T-helper 2 cell (primary cell): Measurements from ENCODE around the gene CAPZB.

Experiments
- DNase-seq, 5 experiments: peaks; one replicate each; pipeline versions ENCODE4 v3.0.0 to v3.0.0-alpha.2; 2012 to 2022

The CAPZB gene

DNA sequence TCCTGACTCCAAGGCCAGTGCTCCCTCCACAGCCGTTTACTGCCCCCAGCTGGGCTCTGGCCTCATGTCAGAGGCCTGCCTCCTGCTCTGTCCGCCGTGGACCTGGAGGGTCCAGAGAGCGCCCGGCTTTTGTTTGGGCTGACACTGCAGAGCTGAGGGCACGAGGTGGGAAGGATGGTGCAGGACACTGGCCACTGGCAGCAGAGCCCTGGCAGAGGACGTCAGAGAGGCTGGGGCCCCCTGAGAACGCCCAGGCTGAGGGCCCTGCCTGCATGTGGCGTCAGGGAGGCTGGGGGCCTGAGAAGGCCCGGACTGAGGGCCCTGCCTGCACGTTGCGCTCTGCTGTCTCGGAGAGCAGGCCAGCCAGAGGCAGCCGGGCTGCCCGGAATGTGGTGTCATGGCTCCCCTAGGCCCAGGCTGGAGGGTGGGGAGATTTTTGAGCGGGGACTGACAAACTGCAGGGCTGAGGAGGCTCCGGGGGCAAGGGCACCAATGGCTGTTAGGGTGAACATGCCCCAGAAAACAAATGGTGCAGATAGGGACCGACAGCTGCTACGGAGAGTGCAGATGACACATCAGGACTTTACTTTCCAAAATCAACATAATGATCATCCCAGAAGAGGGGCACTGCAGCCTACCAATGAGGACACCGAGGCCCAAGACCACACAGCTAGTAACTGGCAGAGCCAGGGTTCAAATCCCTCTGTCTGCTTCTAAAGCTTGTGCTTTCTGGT, 141.6 kb downstream of the CAPZB start:
- DNase-seq: no peak

DNA sequence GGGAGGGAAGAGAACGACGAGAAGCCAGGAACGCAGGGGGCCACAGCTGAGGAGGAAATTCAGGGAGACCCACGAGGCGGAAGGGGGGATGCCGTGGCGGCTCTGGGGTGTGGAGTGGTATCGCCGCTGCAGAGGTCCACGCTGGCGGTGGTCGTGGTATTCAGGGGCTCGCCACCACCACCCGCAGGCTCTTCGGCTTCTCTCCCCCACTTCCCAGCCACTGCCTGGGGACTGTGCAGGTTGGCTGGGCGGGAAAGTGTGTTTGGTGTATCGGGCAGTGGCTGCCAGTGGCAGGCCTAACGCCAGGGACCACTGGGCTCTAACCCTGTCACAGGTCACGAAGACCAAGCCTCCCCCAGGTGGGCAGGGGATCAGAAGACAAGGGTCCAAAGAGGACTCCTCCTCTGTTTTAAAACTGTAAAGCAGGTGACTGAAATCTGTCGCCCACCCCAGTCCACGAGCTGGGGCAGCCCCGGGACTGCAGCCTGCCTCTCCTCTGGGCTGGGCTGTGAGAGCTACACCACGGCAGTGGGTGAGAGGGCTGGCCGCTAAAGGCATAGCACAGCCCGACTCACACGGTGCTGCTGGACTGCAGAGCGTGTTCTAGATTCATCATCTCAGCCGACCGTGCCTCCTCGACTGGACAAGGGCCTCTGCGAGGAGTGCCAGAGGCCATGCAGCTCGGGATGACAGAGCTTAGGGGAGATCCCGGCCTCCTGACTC, 142.3 kb downstream of the CAPZB start:
- no peak for DNase-seq

DNA sequence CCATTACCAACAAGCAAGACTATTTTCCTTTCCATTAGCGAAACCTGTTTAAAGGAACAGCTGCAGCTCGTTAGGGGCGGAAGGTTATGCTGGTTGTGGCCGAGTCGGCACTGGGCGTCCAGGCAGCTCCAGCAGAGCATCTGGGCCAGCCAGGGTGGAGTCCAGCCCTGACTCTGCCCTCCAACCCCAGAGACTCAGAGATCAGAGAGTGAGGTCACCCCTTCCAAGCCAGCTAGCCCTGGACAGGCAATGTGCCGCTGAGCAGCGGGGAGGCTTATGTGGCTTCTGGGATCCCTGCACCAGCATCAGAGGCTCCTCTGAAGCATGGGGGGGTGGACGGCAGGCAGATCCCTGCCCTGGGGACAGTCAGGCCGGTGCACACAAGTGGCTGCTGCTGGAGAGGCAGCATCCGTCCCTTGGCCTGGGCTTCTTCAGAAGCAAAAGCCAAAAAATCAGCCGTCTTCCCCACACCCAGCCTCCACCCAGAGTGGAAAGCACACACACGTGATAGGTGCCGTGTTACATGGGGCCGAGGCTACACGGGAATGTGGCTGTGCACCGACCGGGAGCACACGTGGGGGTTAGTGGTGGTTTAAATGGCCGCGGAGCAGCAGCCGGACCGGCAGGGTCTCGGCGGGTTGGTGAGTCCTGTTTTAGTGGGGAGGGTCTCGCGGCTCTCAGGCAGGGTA, 143.1 kb downstream of the CAPZB start:
- no peak for DNase-seq

DNA sequence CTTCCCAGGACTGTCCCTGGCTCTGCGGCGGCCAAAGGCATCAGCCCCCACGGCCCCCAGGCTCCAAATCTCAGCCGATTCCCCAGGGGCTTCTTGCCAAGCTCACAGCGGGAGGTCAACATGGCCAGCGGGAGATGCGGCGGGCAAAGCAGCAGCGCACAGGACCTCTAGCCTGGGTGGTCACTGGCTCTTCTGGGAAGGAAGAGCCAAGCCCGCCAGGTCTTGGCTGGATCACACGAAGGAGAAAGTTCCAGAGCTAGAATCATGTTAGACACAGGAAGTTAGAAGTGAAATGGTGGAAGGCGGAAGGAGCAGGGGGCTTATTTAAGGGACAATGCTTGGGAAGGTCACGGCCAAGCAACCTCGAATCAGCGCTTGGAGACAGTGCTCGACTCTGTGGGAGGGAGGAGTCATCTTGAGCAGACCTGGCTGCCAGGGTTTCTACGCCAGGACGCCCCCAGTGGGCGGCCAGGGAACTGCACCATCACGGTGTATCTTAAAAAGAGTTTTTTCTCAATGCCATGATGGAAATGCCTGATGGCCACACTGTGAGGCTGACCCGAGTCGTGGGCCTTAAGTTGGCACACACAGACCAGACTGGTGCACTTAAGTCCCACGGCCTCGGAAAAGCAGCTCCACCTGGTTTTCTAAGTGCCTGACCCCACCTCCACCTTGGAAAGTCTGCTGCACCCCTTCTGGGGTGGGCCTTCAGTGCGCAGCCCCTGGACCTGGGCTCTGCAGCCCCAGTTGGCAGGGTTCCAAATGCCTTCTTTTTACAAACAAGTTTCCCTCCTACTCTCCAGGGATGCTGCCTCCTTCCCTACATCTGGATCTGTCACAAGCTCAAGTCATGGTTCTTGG, 143.9 kb downstream of the CAPZB start:
- peak; percentile 37 to 76 (median 59) for DNase-seq

DNA sequence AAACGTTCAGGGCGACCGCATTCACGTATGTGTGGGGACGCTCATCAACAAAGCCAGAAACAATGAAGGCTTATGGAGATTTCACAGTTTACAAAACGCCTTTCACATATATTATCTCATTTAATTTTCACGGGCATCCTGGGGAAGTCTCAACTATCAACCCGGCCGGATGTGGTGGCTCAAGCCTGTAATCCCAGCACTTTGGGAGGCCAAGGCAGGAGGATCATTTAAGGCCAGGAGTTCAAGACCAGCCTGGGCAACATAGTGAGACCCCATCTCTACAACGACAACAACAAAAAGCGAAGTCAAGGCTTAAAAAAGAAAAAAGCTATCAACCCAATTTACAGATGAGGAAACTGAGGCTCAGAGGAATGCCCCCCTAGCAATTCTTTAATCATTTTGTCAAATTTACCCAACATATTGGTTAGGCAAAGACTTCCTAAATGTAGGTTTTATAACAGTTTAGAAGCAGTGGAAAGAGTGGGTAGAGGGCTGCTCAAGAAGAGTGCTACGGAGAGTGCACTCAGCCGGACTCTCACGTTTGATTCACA, 144.9 kb downstream of the CAPZB start:
- no peak for DNase-seq

DNA sequence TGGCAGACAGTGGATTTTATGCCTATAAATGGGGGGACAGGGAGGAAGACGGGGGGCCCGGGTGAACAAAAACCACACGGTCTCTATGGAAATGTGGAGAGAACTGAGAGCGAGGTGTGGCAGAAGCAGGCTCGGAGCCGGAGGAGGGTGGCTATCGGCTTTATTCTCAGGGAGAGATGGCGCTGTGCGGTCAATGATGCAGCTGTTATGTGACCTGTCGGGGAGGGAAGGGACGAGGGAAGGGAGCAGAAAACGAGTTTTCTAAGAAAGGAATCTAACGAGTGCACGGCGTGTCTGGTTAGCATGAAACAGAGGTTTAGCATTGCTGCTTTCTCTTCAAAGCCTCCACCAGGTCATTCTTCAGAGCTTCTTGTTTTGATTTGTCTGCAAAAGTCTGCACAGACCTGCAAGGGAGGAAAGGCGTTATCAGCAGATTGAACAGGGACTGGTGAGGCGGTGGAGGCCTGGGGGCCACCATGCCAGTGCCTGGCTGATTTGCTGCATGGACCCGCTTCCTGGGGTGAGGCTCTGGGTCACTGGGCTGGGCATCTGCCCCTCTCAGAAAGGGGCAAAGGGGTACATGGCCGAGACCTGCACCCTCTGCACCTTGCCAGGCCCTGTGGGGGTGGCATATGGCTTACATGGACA, 146.0 kb downstream of the CAPZB start:
- no peak for DNase-seq

DNA sequence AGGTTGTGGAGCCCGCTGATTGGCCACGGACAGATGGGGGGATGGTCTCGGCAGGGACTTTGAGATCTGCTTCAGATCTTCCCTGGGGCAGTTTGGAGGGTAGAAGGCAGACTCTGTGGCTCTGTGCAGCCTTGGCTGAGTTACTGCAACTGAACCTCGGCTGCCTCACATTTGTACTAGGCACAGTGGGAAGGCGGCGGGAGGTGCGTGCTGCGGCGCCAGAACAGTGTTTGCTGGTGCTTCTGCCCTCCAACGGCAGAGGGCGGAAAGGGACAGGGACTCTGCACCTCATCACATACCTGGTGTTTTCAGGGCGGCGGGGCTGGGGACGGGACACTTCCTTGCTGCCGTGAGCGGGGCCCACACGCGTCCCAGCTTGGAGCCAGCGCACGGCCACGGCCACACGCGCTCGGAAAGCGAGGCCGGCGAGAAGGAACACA, 147.0 kb downstream of the CAPZB start:
- no peak for DNase-seq

DNA sequence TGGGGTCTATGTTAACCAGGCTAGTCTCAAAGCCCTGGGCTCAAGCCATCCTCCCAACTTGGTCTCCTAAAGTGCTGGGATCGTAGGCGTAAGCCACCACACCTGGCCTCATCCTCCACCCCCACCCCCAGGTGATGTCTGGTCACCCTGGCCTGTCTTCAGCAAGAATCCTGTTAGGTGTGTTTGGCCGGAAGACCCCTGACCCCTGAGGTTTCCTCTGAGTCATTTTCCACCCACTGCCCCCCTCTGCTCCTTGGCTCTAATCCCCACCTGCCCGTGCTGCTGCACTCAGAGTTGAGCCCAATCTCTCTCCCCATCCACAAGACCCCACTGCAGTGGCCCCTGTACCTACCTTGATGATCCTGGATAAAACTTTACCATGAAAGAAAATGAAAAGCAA, 148.1 kb downstream of the CAPZB start:
- DNase-seq: no peak

DNA sequence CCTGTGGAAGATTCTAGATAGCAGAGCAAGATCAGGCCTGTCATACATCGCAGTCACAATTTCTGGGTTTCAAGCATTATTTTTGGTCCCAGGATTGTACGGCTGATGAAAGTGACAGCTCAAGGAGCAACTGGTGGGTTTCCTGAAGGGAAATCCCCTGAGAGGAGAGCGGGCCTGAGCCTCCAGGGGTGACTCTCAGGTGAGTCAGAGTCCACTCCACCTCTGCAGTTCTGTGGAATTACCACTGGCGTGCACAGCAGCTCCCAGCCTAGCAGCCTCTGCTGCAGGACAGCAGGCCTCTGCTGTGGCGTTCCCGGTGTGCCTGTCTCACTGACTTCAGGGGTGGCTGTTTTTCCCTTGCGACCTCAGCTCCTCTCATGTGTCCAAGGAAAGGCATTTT, 148.8 kb downstream of the CAPZB start:
- peak in 1 of 5 experiments; percentile 43 for DNase-seq

DNA sequence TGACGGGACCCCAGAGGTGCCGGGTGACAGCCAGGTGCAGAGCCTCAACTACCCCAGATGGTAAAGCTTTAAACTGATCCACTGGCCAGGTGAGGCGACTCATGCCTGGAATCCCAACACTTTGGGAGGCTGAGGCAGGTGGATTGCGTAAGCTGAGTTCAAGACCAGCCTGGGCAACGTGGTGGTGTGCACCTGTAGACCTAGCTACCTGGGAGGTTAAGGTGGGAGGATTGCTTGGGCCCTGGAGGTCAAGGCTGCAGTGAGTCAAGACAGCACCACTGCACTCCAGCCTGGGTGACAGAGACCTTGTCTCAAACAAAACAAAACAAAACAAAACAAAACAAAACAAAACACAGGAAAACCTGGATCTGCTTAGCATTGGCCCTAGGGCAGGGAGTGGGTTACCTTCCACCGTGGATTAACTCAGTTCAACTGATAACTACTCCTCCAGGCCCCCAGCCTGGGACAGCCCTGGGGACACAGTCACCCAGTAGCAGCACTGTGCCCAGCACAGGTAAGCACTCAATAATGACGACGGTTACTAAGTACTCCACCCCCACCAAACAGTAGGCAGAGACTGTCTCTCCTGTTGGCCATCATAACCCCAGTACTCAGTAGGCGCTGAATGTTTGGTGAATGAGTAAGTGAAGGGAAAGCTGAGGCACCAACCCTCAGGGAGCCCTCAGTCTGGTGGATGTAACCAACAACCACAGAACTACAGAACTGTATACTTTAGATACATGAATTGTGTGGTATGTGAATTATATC, 151.6 kb downstream of the CAPZB start:
- DNase-seq: no peak

DNA sequence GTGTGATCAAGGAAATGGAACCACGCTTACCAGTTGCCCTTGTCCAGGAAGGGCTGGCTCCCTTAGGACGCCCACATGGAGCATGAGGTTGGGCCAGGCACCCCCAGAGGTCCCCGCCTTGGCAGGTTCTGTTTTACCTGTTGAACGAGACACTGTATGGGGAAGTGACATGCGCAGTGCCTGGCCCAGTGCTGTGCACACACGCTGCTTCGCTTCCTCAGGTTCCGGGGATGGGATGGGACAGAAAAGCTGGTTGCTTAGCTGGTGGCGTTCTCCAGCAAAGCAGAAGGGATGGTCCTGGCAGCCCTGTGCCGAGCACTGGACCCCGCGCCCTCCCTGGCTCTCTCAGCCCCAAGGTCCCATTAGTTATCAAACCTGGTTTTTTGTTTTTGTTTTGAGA, 152.5 kb downstream of the CAPZB start:
- no peak for DNase-seq

DNA sequence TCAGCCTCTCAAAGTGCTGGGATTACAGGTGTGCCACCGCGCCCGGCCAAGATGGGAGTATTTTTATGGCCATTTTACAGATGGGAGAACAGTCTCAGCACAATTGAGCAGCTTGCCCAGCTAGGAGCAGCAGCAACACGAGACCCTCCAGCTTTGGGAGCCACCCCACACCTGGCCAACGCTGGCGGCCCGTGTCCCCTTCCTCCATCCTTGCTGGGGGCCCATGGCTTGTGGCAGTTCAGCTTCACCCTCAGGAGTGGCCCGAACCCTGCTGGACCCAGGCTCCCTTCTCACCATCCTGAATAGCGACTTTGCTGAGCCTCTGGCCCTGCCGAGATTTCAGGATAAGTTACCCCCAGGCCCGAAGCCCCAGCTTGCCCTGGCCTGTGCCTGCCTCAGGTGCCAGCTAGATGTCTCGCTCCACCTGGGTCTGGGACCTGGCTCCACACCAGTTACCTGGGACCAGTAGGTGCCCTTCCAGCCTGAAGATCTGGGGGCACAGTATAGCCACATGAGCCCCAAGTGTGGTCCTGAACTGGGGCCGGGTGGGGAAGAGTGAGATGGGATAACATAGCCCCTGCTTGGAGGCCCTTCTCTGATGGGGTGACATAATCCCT, 154.0 kb downstream of the CAPZB start:
- DNase-seq: no peak

DNA sequence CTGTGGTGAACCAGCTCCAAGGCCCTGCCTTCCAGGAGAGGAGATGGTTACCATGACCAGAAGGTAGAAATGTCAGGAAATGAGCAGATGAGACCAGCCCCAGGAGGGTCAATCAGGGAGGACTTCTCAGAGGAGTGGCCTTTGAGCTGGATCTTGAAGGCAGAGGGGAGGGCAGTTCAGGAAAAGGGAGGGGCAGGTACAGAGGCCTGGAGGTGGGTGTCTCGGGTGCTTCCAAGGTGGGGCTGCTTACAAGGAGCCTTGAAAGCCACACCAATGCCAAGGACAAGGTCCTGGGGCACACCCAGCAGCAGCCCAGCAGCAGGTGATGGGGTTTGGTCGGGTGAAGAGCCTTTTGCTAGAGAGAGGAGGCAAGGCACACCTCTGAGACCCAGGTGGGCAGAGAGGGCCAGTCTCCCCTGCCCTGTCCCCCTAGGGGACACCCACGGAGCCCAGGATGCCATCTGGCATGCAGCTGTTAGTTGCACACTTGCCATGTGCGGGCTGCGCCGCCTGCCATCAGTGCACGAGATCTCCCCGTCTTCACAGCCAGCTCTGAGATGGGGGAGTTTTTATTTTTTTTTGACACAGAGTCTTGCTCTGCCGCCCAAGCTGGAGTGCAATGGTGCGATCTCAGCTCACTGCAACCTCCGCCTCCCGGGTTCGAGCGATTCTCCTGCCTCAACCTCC, 154.7 kb downstream of the CAPZB start:
- no peak for DNase-seq

DNA sequence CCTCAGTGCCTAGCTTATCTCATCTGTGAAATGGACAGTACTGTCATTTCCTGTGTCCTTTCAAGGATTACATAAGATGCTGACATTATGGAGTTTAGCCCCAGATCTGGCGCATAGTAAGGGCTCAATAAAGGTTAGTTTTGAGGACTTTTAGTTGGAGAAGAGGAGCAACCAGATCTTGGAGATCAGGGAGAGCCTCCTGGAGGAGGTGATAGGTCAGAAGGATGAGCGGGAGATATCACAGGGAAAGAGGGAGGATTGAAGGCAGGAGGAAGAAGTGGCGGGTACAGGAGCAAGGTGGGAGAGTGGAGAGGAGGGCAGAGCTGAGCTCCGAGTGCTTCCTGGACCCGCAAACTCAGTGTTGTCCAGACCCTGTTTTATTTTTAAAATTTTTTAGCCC, 155.7 kb downstream of the CAPZB start:
- DNase-seq: no peak

DNA sequence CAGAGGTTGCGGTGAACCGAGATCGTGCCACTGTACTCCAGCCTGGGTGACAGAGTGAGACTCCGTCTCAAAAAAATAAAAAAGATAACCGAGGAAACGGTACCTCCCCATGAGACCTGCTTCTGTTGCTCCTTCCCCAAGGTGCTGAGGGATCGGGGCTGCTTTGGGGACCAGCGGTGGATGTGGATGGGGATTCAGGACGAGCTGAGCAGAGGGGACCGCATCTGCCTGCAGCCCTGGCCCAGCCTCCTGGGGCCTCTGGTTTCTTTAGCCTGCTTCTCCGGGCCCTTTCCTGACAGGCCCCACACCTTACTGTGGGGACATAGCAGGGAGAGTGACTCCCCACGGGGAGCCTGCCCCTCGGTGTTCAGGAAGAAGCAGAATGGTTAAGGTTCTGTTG, 156.2 kb downstream of the CAPZB start:
- no peak for DNase-seq

DNA sequence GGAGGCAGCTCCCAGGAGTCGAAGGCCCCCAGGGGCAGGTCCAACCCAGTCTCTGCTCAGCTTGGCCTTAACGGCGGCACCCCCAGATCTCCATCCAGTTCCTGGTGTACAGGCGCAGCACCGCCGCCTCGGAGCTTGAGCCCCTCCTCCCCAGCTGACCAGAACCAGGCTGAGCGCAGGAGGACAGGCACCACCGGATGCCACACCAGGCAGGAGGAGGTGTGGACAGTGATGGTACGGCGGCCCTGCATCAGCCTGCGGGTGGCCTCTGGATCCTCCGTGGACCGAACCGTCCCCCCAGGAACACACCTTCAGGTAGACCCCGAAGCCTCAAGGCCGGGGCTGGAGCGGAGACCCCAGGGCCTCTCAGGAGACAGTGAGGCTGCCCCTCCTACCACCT, 156.9 kb downstream of the CAPZB start:
- no peak for DNase-seq

DNA sequence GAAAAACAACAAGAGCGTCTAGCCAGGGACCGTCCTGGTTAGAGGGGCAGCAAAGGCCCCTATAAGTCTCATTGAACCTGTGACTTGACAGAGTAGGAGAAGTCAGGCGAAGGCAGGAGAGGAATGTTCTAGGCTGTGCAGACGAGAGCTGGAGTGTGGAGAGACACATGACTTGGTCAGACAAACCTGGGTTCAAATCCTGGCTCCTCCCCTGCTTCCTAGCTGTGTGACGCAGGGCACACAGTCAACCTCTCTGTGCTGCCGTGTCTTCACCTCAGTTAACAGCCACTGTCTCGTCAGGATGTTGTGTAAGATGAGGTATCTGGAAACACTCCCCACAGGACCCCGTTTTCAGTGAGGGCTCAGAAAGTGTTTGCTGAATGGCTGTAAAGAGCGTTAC, 157.6 kb downstream of the CAPZB start:
- DNase-seq: no peak

DNA sequence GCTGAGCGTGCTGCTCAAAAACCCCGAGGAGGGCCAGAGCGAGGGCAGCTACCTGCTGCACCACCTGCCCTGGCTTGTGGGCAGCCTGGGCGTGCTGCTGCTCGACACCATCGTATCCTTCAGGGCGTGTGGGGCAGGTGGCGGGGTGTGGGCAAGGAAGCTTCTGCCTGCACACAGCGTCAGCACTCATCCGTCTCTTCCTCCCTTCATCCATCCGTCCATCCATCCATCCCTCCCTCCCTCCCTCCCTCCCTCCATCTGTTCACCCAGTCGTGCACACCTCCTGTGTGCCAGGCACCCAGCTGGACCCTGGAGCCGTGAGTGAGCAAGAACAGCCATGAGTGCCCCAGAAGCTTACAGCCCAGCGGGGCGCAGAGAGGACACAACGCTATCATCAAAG, 158.0 kb downstream of the CAPZB start:
- DNase-seq: no peak

DNA sequence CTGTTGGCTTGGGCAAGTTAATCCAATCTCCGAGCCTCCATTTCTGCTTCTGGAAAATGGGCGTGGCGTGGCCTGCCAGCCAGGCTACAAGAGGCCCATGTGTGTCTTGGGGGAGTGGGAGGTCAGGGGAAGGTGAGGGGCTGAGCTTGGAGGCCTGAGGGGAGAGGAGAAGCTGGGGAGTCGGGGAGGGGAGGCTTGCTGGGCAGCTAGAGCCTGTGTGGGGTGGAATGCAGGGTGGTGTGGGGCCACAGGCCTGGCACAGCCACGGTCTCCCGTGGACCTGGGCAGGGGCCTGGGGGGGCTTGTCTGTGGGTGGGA, 158.6 kb downstream of the CAPZB start:
- no peak for DNase-seq
